ENCODE results near the gene ZBTB4.

DNA sequence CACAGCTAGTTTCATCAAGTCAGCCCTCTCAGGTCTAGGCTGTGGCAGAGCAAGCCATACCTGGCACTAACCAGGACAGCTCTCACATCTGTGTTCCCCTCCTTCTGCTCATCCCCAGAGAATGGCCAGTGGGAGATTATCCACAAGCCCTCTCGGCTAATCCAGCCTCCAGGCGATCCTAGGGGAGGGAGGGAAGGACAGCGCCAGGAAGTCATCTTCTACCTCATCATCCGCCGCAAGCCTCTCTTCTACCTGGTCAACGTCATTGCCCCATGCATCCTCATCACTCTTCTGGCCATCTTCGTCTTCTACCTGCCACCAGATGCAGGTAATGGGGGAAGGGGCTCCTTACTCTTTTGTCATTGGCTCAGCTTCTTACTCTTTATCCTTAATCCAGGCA lies 31.0 kb downstream of the ZBTB4 start:
- TF ChIP-seq, protein P1, sequence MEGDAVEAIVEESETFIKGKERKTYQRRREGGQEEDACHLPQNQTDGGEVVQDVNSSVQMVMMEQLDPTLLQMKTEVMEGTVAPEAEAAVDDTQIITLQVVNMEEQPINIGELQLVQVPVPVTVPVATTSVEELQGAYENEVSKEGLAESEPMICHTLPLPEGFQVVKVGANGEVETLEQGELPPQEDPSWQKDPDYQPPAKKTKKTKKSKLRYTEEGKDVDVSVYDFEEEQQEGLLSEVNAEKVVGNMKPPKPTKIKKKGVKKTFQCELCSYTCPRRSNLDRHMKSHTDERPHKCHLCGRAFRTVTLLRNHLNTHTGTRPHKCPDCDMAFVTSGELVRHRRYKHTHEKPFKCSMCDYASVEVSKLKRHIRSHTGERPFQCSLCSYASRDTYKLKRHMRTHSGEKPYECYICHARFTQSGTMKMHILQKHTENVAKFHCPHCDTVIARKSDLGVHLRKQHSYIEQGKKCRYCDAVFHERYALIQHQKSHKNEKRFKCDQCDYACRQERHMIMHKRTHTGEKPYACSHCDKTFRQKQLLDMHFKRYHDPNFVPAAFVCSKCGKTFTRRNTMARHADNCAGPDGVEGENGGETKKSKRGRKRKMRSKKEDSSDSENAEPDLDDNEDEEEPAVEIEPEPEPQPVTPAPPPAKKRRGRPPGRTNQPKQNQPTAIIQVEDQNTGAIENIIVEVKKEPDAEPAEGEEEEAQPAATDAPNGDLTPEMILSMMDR (IDR thresholded peaks at IDR 0.05), result no peak
- TF ChIP-seq POLR2A (IDR thresholded peaks at IDR 0.05), result no peak
